GM18873 (cell line): ENCODE results near the gene P4HA2.

Source experiments
- ATAC-seq: cut with Tn5 transposase; IDR thresholded peaks from one replicate; pipeline ENCODE4 v1.9.1; 2021; ENCODE audit warnings: mild to moderate bottlenecking, moderate library complexity, moderate number of reproducible peaks; ENCODE audit not compliant: unreplicated experiment, low FRiP score

P4HA2 gene

GRCh38 chr5:132226516-132227234, 978 bp downstream of the P4HA2 start:
- no peak for ATAC-seq

GRCh38 chr5:132225165-132226032, 2.3 kb downstream of the P4HA2 start:
- ATAC-seq = no peak

GRCh38 chr5:132224716-132225115, 2.9 kb downstream of the P4HA2 start:
- no peak for ATAC-seq

- no peak for ATAC-seq
These were observed 3.8 kb downstream of the P4HA2 start for GRCh38 chr5:132223861-132224260.

GRCh38 chr5:132222649-132223038, 5.0 kb downstream of the P4HA2 start:
- peak; percentile 44 for ATAC-seq

GRCh38 chr5:132221781-132222648, 5.6 kb downstream of the P4HA2 start:
- no peak for ATAC-seq

GRCh38 chr5:132220491-132220890, 7.2 kb downstream of the P4HA2 start:
- ATAC-seq = no peak

GRCh38 chr5:132219981-132220380, 7.7 kb downstream of the P4HA2 start:
- no peak for ATAC-seq

- ATAC-seq = no peak
These were observed 8.2 kb downstream of the P4HA2 start for GRCh38 chr5:132219289-132219970.

- ATAC-seq = no peak
These were observed 9.3 kb downstream of the P4HA2 start for GRCh38 chr5:132218321-132218720.

GRCh38 chr5:132215329-132215728, 12.3 kb downstream of the P4HA2 start:
- no peak for ATAC-seq

- no peak for ATAC-seq
These were observed 13.2 kb downstream of the P4HA2 start for GRCh38 chr5:132214491-132214890.

GRCh38 chr5:132213666-132214065, 14.0 kb downstream of the P4HA2 start:
- ATAC-seq = no peak

- no peak for ATAC-seq
These were observed 15.9 kb downstream of the P4HA2 start for GRCh38 chr5:132211787-132212186.

GRCh38 chr5:132210944-132211343, 16.7 kb downstream of the P4HA2 start:
- no peak for ATAC-seq

- ATAC-seq = no peak
These were observed 17.6 kb downstream of the P4HA2 start for GRCh38 chr5:132209901-132210545.

- no peak for ATAC-seq
These were observed 18.5 kb downstream of the P4HA2 start for GRCh38 chr5:132209131-132209530.

GRCh38 chr5:132207778-132208177, 19.9 kb downstream of the P4HA2 start:
- ATAC-seq = no peak

GRCh38 chr5:132206782-132207181, 20.9 kb downstream of the P4HA2 start:
- ATAC-seq = no peak
